SK-N-SH (cell line): ENCODE data around the gene CCDC148. TPM values are rescaled to one million over a fixed set of nuclear protein-coding genes. Genes with fewer than 3 reads are reported as not detected.

Source experiments
- CTCF ChIA-PET: fragments of 300-600, 350-600 bp; formaldehyde crosslinking; extraction: SDS; loops from one replicate; lab custom pipeline; 2021; lab: Yijun Ruan, JAX
- POLR2A ChIA-PET: fragments of 350-600 bp; sonication (Branson Sonifier 250); formaldehyde crosslinking; extraction: SDS; loops from one replicate; lab custom pipeline; 2020; ENCODE audit warnings: antibody characterized with exemption, inconsistent platforms; lab: Yijun Ruan, JAX
- DNase-seq: peaks from one replicate; pipeline ENCODE4 v3.0.0; 2012
- H2AFZ ChIP-seq: fragments of 200-600 bp; sonication (generic); 2 replicates; pipeline ENCODE4 v1.8.1; 2016; ENCODE audit warnings: antibody characterized with exemption, mild to moderate bottlenecking, low read depth
- H3F3A ChIP-seq: fragments of 200-600 bp; sonication (generic); replicated peaks from 2 replicates; pipeline ENCODE3; 2016; ENCODE audit warnings: antibody characterized with exemption, mild to moderate bottlenecking; ENCODE audit not compliant: insufficient read depth
- H3K27ac ChIP-seq, 2 experiments: fragments of 200-500 bp in 1 of 2; fragments of 200-600 bp in 1 of 2; sonication (Bioruptor generic) in 1 of 2; sonication (generic), shearing (Covaris generic) in 1 of 2; 2 replicates each; pipeline versions ENCODE4 v1.5.1 to v1.6.1; 2014 to 2016; ENCODE audit warnings: low read depth in 2 of 2, inconsistent platforms in 1 of 2, low read length in 1 of 2, mild to moderate bottlenecking in 1 of 2, mixed read lengths in 1 of 2
- H3K27me3 ChIP-seq: fragments of 200-600 bp; sonication (generic), shearing (Covaris generic); 2 replicates; pipeline ENCODE4 v1.6.1; 2016; ENCODE audit warnings: mixed run types; ENCODE audit not compliant: insufficient read depth
- H3K36me3 ChIP-seq, 2 experiments: fragments of 200-500 bp in 1 of 2; fragments of 200-600 bp in 1 of 2; sonication (Bioruptor generic) in 1 of 2; sonication (generic) in 1 of 2; replicated peaks in 1 of 2; 2 replicates each; pipeline versions ENCODE3 to v1.5.1; 2014 to 2016; ENCODE audit warnings: low read length in 1 of 2, mild to moderate bottlenecking in 1 of 2; ENCODE audit not compliant: insufficient read depth in 2 of 2, control insufficient read depth in 1 of 2
- H3K4me1 ChIP-seq, 2 experiments: fragments of 200-500 bp in 1 of 2; fragments of 200-600 bp in 1 of 2; sonication (Bioruptor generic) in 1 of 2; sonication (generic), shearing (Covaris generic) in 1 of 2; 2 replicates each; pipeline versions ENCODE4 v1.5.1 to v1.6.1; 2014 to 2016; ENCODE audit warnings: low read depth in 1 of 2, low read length in 1 of 2, mixed run types in 1 of 2; ENCODE audit not compliant: insufficient read depth in 2 of 2, control insufficient read depth in 1 of 2
- H3K4me2 ChIP-seq: fragments of 200-600 bp; sonication (generic), shearing (Covaris generic); 2 replicates; pipeline ENCODE4 v1.6.1; 2017; ENCODE audit warnings: mixed run types
- H3K4me3 ChIP-seq, 2 experiments: fragments of 200-500 bp in 1 of 2; fragments of 200-600 bp in 1 of 2; sonication (Bioruptor generic) in 1 of 2; sonication (generic), shearing (Covaris generic) in 1 of 2; 2 replicates each; pipeline versions ENCODE4 v1.5.1 to v1.8.1; 2014 to 2016; ENCODE audit warnings: low read depth in 2 of 2, inconsistent platforms in 1 of 2, low read length in 1 of 2, mild to moderate bottlenecking in 1 of 2, mixed read lengths in 1 of 2, moderate library complexity in 1 of 2
- H3K79me2 ChIP-seq: fragments of 200-600 bp; sonication (generic); 2 replicates; pipeline ENCODE4 v1.8.1; 2017; ENCODE audit warnings: mild to moderate bottlenecking; ENCODE audit not compliant: insufficient read depth
- H3K9ac ChIP-seq: fragments of 200-600 bp; sonication (generic); 2 replicates; pipeline ENCODE4 v1.6.1; 2017; ENCODE audit warnings: mixed run types
- H3K9me2 ChIP-seq: fragments of 200-600 bp; sonication (generic); 2 replicates; pipeline ENCODE4 v1.6.1; 2017; ENCODE audit warnings: mixed run types
- H3K9me3 ChIP-seq: fragments of 200-600 bp; sonication (generic); 2 replicates; pipeline ENCODE4 v1.6.1; 2017; ENCODE audit warnings: mixed run types, mild to moderate bottlenecking, moderate library complexity
- H4K20me1 ChIP-seq: fragments of 200-600 bp; sonication (generic); 2 replicates; pipeline ENCODE4 v1.6.1; 2017; ENCODE audit warnings: mild to moderate bottlenecking, mixed run types; ENCODE audit not compliant: insufficient read depth
- CHD2 ChIP-seq: fragments of 150-350 bp; IDR thresholded peaks from 2 replicates; pipeline ENCODE4 v1.6.1; 2018; ENCODE audit warnings: low read length; ENCODE audit not compliant: partially characterized antibody
- EP300 ChIP-seq, 2 experiments: IDR thresholded peaks; 2 replicates each; pipeline versions ENCODE4 v1.4.0 to v1.6.1; 2012; ENCODE audit warnings: borderline replicate concordance in 1 of 2, low read depth in 1 of 2, low read length in 1 of 2
- EZH2phosphoT487 ChIP-seq: fragments of 200-600 bp; sonication (generic); IDR thresholded peaks from 2 replicates; pipeline ENCODE4 v1.6.1; 2017; ENCODE audit warnings: low read depth, mixed run types, mild to moderate bottlenecking, antibody characterized with exemption, moderate library complexity, borderline replicate concordance
- FOXJ3 ChIP-seq: sonication (generic); formaldehyde crosslinking; IDR thresholded peaks from 2 replicates; pipeline ENCODE4 v1.5.1; 2020; ENCODE audit warnings: mild to moderate bottlenecking, missing genetic modification reagents
- JUND ChIP-seq: IDR thresholded peaks from 2 replicates; pipeline ENCODE4 v1.4.0; 2012
- MAX ChIP-seq: IDR thresholded peaks from 2 replicates; pipeline ENCODE4 v1.4.0; 2012; ENCODE audit warnings: low read depth
- MEF2A ChIP-seq: IDR thresholded peaks from 2 replicates; pipeline ENCODE4 v1.4.0; 2012; ENCODE audit warnings: low read depth, borderline replicate concordance
- NFIC ChIP-seq: IDR thresholded peaks from 2 replicates; pipeline ENCODE4 v1.4.0; 2012; ENCODE audit warnings: borderline replicate concordance
- POLR2AphosphoS5 ChIP-seq: IDR thresholded peaks from 2 replicates; pipeline ENCODE4 v1.6.1; 2012; ENCODE audit warnings: low read depth, low read length
- RAD21 ChIP-seq: IDR thresholded peaks from 2 replicates; pipeline ENCODE4 v1.6.1; 2012; ENCODE audit warnings: mild to moderate bottlenecking, low read length
- RFX5 ChIP-seq: IDR thresholded peaks from 2 replicates; pipeline ENCODE4 v1.6.1; 2012; ENCODE audit warnings: mild to moderate bottlenecking, improper control_type of control experiment, low read length
- RXRA ChIP-seq: IDR thresholded peaks from 2 replicates; pipeline ENCODE4 v1.4.0; 2012; ENCODE audit warnings: low read depth, mild to moderate bottlenecking, borderline replicate concordance
- TAF1 ChIP-seq: IDR thresholded peaks from 2 replicates; pipeline ENCODE4 v1.6.1; 2012; ENCODE audit warnings: low read depth, mild to moderate bottlenecking, low read length, moderate library complexity, borderline replicate concordance
- TCF12 ChIP-seq: IDR thresholded peaks from 2 replicates; pipeline ENCODE4 v1.4.0; 2012
- USF1 ChIP-seq: IDR thresholded peaks from 2 replicates; pipeline ENCODE4 v1.4.0; 2012; ENCODE audit warnings: low read depth, borderline replicate concordance
- YY1 ChIP-seq: IDR thresholded peaks from 2 replicates; pipeline ENCODE4 v1.4.0; 2012; ENCODE audit warnings: low read depth, mild to moderate bottlenecking
- WGBS: methylation state at CpG from one replicate; pipeline ENCODE4 v1.1.6; 2017; ENCODE audit warnings: low lambda C conversion rate; 5-methylcytosine and 5-hydroxymethylcytosine counted together
- polyA plus RNA-seq, 3 experiments: library from polyadenylated mRNA; depleted of rRNA; stranded (reverse); fragments of >200 nt; gene quantifications; 2 replicates each; pipeline ENCODE4 v1.2.3, GENCODE V29; 2012
- TF ChIP-seq, protein P1 (sequence below): fragments of 150-350 bp; IDR thresholded peaks from 2 replicates; pipeline ENCODE4 v1.6.1; 2016; ENCODE audit warnings: mild to moderate bottlenecking, low read depth, low read length
- TF ChIP-seq, protein P2 (sequence below): IDR thresholded peaks from 2 replicates; pipeline ENCODE4; 2012
- TF ChIP-seq, protein P3 (sequence below): IDR thresholded peaks from 2 replicates; pipeline ENCODE4 v1.4.0; 2012; ENCODE audit warnings: low read depth, borderline replicate concordance

Gene CCDC148
- polyA plus RNA-seq, 1 of the 3 experiments (the other 2 are of a cell fraction): 0.18 TPM

DNA sequence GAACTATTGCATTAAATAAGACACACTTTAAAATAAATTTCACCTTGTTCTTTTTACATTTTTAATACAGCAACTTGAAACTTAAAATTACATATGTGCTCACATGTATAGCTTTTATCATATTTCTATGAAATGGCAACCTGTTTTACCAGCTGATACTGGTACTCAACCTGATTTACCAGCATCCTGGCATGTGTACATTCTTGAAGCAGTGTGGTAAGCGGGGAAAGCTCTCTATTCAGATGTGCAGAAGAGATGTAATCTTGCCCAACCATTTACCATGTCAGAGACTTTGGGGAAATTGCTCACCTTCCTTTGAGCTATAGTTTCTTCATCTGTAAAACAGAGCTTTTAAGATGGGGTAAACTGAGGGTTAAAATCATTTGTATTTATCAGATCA is 133.2 kb downstream of the CCDC148 start:
- Histone ChIP-seq H3K27me3 (no peaks in the 10 kb centered on the region), H3K9ac (no peak overlapping the region), H3K27ac (no peak overlapping the region), H2AFZ (no peak overlapping the region), H3K4me2 (no peak overlapping the region), H3F3A (peaks cover 6% of the 10 kb centered on the region), H3K79me2 (no peaks in the 10 kb centered on the region), H3K4me3 (no peak overlapping the region), H3K4me1 (peaks cover 0 to 5% of the 10 kb centered on the region in 2 experiments; a peak in 2 of 4 replicates), H4K20me1 (no peaks in the 10 kb centered on the region), H3K9me2 (no peaks in the 10 kb centered on the region), H3K36me3 (no peaks in the 10 kb centered on the region), H3K9me3 (no peaks in the 10 kb centered on the region)
- no peak for TF ChIP-seq RFX5
- TF ChIP-seq EP300 (IDR thresholded peaks at IDR 0.05; ENCODE audit: borderline replicate concordance in 1 of 2, low read depth in 1 of 2, low read length in 1 of 2): no peak
- TF ChIP-seq, protein P1, sequence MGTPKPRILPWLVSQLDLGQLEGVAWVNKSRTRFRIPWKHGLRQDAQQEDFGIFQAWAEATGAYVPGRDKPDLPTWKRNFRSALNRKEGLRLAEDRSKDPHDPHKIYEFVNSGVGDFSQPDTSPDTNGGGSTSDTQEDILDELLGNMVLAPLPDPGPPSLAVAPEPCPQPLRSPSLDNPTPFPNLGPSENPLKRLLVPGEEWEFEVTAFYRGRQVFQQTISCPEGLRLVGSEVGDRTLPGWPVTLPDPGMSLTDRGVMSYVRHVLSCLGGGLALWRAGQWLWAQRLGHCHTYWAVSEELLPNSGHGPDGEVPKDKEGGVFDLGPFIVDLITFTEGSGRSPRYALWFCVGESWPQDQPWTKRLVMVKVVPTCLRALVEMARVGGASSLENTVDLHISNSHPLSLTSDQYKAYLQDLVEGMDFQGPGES: no peak
- no peak for TF ChIP-seq FOXJ3 (CRISPR knock-in tag)
- TF ChIP-seq JUND: no peak
- TF ChIP-seq TAF1: no peak
- TF ChIP-seq, protein P2, sequence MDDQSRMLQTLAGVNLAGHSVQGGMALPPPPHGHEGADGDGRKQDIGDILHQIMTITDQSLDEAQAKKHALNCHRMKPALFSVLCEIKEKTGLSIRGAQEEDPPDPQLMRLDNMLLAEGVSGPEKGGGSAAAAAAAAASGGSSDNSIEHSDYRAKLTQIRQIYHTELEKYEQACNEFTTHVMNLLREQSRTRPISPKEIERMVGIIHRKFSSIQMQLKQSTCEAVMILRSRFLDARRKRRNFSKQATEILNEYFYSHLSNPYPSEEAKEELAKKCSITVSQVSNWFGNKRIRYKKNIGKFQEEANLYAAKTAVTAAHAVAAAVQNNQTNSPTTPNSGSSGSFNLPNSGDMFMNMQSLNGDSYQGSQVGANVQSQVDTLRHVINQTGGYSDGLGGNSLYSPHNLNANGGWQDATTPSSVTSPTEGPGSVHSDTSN: no peak
- TF ChIP-seq USF1: no peak
- TF ChIP-seq MEF2A: no peak
- no peak for TF ChIP-seq TCF12
- TF ChIP-seq EZH2phosphoT487: no peak
- no peak for TF ChIP-seq CHD2
- TF ChIP-seq RAD21: no peak
- no peak for TF ChIP-seq NFIC
- TF ChIP-seq MAX: no peak
- TF ChIP-seq, protein P3, sequence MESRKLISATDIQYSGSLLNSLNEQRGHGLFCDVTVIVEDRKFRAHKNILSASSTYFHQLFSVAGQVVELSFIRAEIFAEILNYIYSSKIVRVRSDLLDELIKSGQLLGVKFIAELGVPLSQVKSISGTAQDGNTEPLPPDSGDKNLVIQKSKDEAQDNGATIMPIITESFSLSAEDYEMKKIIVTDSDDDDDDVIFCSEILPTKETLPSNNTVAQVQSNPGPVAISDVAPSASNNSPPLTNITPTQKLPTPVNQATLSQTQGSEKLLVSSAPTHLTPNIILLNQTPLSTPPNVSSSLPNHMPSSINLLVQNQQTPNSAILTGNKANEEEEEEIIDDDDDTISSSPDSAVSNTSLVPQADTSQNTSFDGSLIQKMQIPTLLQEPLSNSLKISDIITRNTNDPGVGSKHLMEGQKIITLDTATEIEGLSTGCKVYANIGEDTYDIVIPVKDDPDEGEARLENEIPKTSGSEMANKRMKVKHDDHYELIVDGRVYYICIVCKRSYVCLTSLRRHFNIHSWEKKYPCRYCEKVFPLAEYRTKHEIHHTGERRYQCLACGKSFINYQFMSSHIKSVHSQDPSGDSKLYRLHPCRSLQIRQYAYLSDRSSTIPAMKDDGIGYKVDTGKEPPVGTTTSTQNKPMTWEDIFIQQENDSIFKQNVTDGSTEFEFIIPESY: no peak
- no peak for TF ChIP-seq POLR2AphosphoS5
- no peak for TF ChIP-seq RXRA
- TF ChIP-seq YY1: no peak
- POLR2A ChIA-PET: no interaction called here
- WGBS: 65% methylated on average over 1 of the region's 1 CpG
- no peak for DNase-seq
- CTCF ChIA-PET: interaction anchor here (1.1 kb wide), 1 partner anchor 45 kb away, joined by 3 read pairs; no protein-coding TSS in a partner anchor
